ENCODE data around the gene DNM3. TPM values are rescaled to one million over a fixed set of nuclear protein-coding genes. Genes with fewer than 3 reads are reported as not detected.
A peak's percentile ranks its signal among the peaks of the same experiment; 100 is the strongest.

Gene DNM3
- total RNA-seq, 1 experiment from 2014 or later = 2.7 TPM

GRCh38 chr1:171985639-171986038 lies 144.3 kb downstream of the DNM3 start:
- H3K18ac ChIP-seq (ENCODE audit: insufficient read length, low read depth, low read length) = no peak overlapping the region
- no peak overlapping the region for H2BK5ac ChIP-seq (ENCODE audit: insufficient read length, low read length)
- Mint-ChIP-seq H3K27ac (no peak overlapping the region), H3K9me3 (no peaks in the 10 kb centered on the region), H3K4me1 (peaks cover 3 to 10% of the 10 kb centered on the region in 2 experiments; a peak in 3 of 4 replicates), H3K27me3 (ENCODE audit: low read depth) (no peaks in the 10 kb centered on the region), H3K4me3 (no peak overlapping the region), H3K36me3 (ENCODE audit: insufficient read depth in 1 of 3, low read depth in 3 of 3) (no peaks in the 10 kb centered on the region)
- H3K9ac ChIP-seq (ENCODE audit: extremely low read depth, insufficient read length, low read length) = no peak overlapping the region
- no peak overlapping the region for H3K14ac ChIP-seq (ENCODE audit: insufficient read depth, low read length)
- H3K27me3 ChIP-seq (ENCODE audit: insufficient read depth, low read length) = no peaks in the 10 kb centered on the region
- H4K8ac ChIP-seq (replicated peaks; ENCODE audit: insufficient read length, low read depth, low read length) = no peak overlapping the region
- H3K23ac ChIP-seq (ENCODE audit: insufficient read length, low read depth, low read length) = no peak overlapping the region
- H3K27ac ChIP-seq (ENCODE audit: insufficient read length, low read depth, low read length) = no peak overlapping the region
- H3K79me2 ChIP-seq (ENCODE audit: insufficient read depth, low read length) = no peaks in the 10 kb centered on the region
- H3K56ac ChIP-seq (ENCODE audit: insufficient read length, low read depth, low read length) = no peak overlapping the region
- WGBS (ENCODE audit: extremely low coverage, insufficient read length, low lambda C conversion rate) = no CpG with 5 or more reads among the region's 2 CpGs
- H2AK5ac ChIP-seq (ENCODE audit: insufficient read length, low read length) = no peak overlapping the region
- H4K91ac ChIP-seq (ENCODE audit: insufficient read length, low read depth, low read length) = no peak overlapping the region
- H2BK120ac ChIP-seq (ENCODE audit: low read depth, low read length, poor library complexity, severe bottlenecking) = no peak overlapping the region
- H2BK15ac ChIP-seq (ENCODE audit: low read depth, low read length) = no peak overlapping the region
- no peaks in the 10 kb centered on the region for H3K23me2 ChIP-seq (ENCODE audit: insufficient read length, low read depth, low read length, poor library complexity, severe bottlenecking)
- H2AFZ ChIP-seq (ENCODE audit: low read length) = no peak overlapping the region
- H4K20me1 ChIP-seq (ENCODE audit: control insufficient read depth, insufficient read depth, insufficient read length) = no peaks in the 10 kb centered on the region
- H3K4me2 ChIP-seq (ENCODE audit: insufficient read depth, insufficient read length, low read length) = no peak overlapping the region
- H3K9me3 ChIP-seq (ENCODE audit: control insufficient read depth, low read depth, low read length) = no peaks in the 10 kb centered on the region
- H2BK20ac ChIP-seq (ENCODE audit: low read depth, low read length, poor library complexity, severe bottlenecking) = no peak overlapping the region
- H3T11ph ChIP-seq (ENCODE audit: low read length) = no peak overlapping the region
- no peaks in the 10 kb centered on the region for H3K79me1 ChIP-seq (ENCODE audit: insufficient read depth, low read depth, low read length, poor library complexity, severe bottlenecking)
- H4K5ac ChIP-seq (ENCODE audit: insufficient read length, low read depth, low read length) = no peak overlapping the region
- H2BK12ac ChIP-seq (ENCODE audit: insufficient read length, low read depth, low read length) = no peak overlapping the region
- peak; percentile 53 for DNase-seq
- H3K4ac ChIP-seq (ENCODE audit: low read depth, low read length) = no peak overlapping the region
- H3K4me1 ChIP-seq (ENCODE audit: insufficient read depth, low read length) = no peaks in the 10 kb centered on the region
- peak; percentile 53; the same call in 2 of the 3 replicates for TF ChIP-seq CTCF (conservative IDR thresholded peaks at IDR 0.05)
